Amniotic epithelial cell (primary cell): ENCODE data around the gene PRAC2.
"Not testable (repeated sequence)": the region's sequence is repeated elsewhere in the genome, so short reads cannot be mapped to it uniquely, and the experiment has no call there.

Experiments used
- DNase-seq: peaks from one replicate; pipeline ENCODE4 v3.0.0-alpha.2; 2010; ENCODE audit warnings: low read depth

The PRAC2 gene

DNA sequence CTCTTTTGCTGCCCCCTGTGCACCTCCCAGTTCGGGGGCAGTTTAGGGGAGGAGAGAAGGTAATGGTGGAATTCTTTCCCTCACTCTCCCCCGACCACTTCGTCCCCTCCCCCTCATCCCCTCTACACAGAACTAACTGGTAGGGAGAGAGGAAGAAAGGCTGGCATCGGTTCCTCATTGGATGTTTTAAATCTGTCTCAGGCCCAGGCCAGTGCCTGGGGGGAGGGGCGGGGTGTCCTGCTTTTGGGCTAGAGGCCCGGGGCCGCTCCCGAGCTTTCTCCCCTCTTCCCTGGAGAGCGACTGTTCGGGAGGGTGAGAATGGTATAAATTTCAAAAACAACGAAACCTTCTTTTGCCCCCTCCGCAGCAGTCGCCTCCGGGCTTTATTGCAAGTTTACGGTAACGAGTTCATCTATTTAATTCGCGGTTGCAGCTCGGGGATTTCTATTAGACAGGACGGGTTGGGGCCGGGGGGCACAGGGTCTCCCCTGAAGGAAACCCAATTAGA is at the start of gene PRAC2:
Gene PRAC2 (plus strand): TSS at position 271 of the 508 bp plus-strand sequence. CDS start 1,226 bp downstream, outside the sequence.
- DNase-seq = no peak

DNA sequence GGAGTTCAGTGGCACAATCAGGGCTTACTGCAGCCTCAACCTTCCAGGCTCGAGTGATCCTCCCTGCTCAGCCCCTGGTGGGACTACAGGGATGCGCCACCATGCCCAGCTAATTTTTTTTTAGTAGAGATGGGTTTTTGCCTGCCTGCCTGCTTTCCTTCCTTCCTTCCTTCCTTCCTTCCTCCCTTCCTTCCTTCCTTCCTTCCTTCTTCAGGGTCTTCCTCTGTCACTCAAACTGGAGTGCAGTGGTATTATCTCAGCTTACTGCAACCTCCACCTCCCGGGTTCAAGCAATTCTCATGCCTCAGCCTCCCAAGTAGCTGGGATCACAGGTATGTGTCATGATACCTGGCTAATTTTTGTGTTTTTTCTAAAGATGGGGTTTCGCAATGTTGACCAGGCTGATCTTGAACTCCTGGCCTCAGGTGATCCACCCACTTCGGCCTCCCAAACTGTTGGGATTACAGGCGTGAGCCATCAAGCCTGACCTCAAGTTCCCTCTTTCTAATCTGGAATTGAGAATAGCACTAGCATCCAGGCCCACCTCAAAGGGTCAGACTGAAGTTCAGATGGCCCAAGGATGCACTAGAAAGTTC is 45.9 kb upstream of the PRAC2 start:
- DNase-seq = no peak

DNA sequence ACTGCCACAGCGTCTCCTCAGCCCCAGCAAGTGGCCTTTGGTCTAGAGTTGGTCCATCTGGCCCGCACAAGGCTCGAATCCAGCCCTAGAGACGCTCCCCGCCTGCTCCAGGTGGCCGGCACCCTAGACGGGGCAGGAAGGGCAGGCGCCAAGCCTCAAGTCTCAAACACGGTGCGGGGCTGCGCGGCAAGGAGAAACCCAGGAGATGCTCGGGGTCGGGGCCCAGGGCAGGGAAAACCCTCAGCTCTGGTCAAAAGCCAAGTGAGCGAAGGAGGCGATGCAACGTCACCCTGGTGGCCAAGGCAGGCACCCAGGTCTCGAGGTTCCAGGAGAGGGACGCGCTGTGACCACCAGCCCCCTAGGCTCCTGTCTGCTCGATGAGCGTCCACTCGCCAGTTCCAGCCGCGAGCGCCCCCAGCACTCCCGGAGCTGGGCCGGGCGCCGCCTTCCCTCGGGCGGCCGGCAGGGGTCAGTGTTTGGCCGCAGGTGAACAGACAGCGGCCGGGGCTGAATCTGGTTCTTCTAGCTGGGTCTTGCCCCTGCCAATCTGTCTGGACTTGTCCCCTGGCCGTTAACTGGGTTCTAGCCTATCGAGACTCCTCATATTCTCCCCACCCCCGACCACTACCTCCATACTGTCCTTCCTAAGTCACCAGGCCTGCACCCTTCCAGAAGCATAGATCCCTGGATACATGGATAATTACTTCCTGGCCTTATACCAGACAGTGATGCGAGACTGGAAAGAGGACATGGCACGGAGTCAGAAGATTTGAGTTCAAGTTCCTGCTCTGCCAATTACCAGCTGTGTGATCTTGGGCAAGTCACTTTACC is 44.6 kb upstream of the PRAC2 start:
- DNase-seq = peak; percentile 21

- no peak for DNase-seq
Measured at GRCh38 chr17:48679385-48680096, 43.4 kb upstream of the PRAC2 start.

GRCh38 chr17:48681609-48682008 is 41.4 kb upstream of the PRAC2 start:
- DNase-seq = no peak

DNA sequence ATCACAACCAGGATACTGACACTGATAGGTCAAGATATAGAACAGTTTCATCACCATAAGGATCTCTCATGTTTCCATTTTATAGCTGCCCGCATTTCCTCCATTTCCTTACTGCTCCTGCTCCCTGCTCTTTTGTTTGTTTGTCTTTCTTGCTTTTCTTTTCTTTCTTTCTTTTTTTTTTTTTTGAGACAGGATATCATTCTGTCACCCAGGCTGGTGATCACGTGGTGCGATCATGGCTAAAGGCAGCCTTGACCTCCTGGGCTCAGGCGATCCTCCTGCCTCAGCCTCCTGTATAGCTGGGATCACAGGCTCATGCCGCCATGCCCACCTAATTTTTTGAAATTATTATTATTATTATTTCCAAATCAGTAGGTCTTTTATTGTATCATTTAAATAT is 32.3 kb upstream of the PRAC2 start:
- no peak for DNase-seq

DNA sequence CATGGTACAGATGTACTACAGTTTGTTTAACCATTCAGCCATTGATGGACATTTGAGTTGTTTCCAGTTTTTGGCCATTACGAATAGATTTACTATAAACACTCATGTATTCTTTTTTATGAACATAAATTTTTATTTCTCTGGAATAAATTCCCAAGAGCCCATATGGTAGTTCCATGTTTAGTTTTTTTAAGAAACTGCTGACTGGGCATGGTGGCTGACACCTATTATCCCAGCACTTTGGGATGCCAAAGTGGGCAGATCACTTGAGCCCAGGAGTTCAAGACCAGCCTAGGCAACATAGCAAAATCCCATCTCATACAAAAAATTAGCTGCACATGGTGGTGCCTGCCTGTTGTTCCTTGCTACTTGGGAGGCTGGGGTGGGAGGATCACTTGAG is 30.9 kb upstream of the PRAC2 start:
- no peak for DNase-seq

GRCh38 chr17:48693178-48693577 is 29.8 kb upstream of the PRAC2 start:
- no peak for DNase-seq

- DNase-seq = no peak
Measured at GRCh38 chr17:48701864-48702532, 21.0 kb upstream of the PRAC2 start.

DNA sequence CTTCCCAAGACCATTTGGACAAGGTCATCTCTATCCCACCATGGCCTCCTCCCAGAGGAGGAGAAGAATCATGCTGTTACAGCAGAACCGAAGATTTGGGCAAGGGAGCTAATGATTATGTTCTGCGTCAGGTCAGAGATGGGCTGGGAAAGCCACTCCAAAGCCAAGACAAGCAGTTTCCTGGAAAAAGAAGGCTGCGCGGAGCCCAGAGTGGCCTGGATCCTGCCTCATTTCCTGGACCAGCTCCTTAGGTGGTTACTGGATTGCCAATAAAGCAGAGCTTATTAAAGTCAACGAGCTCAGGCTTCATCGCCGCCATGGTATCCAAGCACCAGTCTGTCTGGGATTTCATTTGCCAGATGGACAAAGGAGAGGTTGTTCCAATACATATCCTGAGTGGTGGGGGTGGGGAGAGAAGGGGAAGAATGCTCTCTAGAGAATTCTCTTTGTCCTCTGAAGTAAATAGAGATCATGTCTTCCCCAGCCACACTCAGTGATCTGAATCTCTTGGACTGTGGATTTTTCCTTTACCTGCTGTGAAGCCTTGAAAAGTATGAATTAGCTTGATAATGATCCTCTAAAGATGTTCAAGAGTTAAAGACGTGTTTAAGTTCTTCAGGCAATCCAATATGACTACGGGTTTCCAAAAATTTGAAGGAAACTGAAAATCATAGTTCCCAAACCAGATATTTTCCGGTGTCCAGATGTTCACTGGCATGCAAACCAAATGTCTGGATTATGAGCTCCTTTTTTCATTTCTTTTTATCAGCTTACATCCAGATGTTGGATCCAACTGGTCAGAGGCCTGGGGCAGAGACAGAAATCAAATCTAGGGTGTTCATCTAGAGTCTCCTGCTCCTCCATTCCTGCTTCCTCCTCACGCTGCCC is 18.4 kb upstream of the PRAC2 start:
- no peak for DNase-seq

GRCh38 chr17:48711128-48711527 is 11.9 kb upstream of the PRAC2 start:
- no peak for DNase-seq

DNA sequence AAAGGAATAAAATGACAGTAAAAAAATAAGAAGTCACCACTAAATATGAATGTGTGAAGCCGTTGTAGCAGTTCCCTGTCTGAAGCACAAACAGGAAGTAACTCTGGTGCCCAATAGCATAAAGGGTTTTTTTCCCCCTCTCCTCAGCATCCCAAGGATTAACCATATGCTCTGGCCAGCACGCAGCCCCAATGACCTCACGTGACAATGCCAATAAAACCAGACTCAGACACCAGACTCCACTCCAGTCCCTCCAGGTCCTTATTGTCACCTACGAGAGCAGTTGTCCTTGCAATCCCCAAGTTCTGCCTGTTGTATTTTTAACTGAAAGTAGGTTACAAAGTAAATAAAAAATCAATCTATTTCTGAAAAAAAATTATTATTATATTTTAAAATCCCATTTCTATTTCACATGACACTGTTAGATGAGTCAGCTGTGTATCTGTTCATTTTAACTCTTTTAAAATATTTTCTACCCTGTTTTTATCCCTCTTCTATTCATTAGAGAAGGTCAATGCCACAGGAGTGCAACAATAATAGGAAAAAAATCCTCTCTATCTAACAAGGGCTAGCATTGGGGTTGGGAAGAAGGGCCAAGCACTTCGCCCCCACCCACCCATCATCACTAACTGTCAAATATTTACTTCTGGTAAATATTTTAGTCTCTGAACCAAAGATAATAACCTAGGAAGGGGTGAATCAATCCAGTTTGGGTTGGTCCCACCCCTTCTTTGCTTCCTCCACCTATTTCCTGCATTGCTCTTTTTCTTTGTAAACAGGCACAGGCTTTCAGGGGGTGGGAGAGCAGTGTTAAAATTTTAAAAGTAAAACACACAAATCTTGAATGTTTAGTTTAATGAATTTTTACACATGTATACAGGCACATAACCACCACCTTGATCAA is 7.2 kb upstream of the PRAC2 start:
- no peak for DNase-seq

GRCh38 chr17:48716549-48716948 is 6.4 kb upstream of the PRAC2 start:
- DNase-seq = not testable (repeated sequence)

DNA sequence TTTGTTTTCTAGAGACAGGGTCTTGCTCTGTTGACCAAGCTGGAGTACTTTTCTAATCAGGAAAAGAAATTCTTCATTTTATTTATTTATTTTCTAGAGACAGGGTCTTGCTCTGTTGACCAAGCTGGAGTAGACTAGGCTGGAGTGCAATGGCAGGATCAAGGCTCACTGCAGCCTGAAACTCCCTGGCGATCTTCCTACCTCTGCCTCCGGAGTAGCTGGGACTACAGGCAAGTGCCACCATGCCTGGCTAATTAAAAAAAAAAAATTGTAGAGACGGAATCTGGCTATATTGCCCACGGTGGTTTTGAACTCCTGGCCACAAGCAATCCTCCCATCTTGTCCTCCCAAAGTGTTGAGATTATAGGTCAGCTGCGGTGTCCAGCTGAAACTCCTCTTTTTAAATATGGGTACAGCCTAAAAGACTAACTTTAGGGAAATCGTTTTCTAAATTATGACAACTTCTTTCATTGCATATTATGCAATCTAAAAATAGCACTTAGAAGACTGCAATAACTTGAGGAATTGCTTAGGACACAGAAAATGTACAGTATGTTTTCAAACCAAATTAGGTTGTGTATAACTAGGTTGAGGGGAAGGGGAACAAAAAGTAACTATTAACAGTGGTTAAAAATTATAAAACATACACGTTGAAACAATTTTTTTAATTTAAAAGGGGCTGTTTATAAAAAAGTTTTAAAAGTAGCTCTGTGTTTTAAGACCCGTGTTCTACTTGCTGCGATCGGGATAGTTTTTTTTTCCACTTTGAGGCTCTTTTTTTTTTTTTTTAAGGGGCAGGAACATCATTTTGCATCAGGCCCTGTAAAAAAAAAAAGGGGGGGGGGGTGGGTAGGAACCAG is 5.4 kb upstream of the PRAC2 start:
- DNase-seq = no peak

DNA sequence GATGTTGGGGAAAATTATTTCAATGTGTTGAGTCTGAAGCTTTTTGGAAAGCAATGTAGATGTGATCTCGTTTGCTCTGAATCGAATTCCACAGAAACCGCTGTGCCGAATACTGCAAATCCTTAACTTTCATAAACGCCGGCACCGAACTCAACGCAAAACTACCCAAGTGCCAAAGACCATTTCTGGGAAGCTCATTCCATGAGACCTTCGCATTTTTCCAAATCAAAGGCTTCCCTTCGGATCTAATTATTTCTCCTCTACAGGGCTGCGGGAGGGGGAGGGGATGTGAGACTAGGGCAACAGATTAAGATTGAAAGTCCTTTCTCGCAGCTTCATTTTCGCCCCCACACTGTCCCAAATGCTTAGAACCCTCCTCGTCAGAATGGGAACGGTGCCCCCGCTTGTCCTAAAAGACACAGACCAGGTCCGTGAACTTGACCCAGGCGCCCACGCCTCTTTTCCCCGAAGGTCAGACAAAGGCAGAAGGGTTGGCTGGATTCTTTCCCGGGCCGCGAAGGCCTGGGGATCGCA is 4.7 kb upstream of the PRAC2 start:
- DNase-seq = no peak

- no peak for DNase-seq
Measured at GRCh38 chr17:48718761-48719641, 4.0 kb upstream of the PRAC2 start.

- no peak for DNase-seq
Measured at GRCh38 chr17:48719642-48720265, 3.2 kb upstream of the PRAC2 start.
